Panc1 (cell line): ENCODE measurements around the gene SPTA1. TPM values are rescaled to one million over a fixed set of nuclear protein-coding genes. Genes with fewer than 3 reads are reported as not detected.

ENCODE experiments used
- ATAC-seq: fragments of 200-7000 bp; cut with Tn5 transposase; 2 replicates; pipeline ENCODE4 v1.9.1; 2020; ENCODE audit warnings: mild to moderate bottlenecking, moderate library complexity
- BruUV-seq: library from RNA; stranded (reverse); fragments of 400-500 nt; replicated peaks from 2 replicates; lab custom pipeline; 2021; lab: Mats Ljungman, UMichigan
- CTCF ChIA-PET: fragments of 300-600 bp; sonication (Branson Sonifier 250); formaldehyde crosslinking; loops from one replicate; lab custom pipeline; 2022; ENCODE audit warnings: antibody characterized with exemption; lab: Charles Lee
- POLR2A ChIA-PET: fragments of 300-600 bp; sonication (Branson Sonifier 250); formaldehyde crosslinking; loops from one replicate; lab custom pipeline; 2022; ENCODE audit warnings: antibody characterized with exemption; lab: Charles Lee
- DNase-seq: peaks from one replicate; pipeline ENCODE4 v3.0.0-alpha.2; 2010; ENCODE audit warnings: low read depth, low spot score
- H3K27ac ChIP-seq: 2 replicates; pipeline ENCODE4 v1.5.1; 2011; ENCODE audit warnings: mild to moderate bottlenecking, low read length, inconsistent platforms
- H3K27me3 ChIP-seq: fragments of 200-500 bp; sonication (Bioruptor generic); 2 replicates; pipeline ENCODE4 v1.6.0; 2014; ENCODE audit warnings: low read length, inconsistent platforms; ENCODE audit not compliant: control insufficient read depth, insufficient read depth
- H3K36me3 ChIP-seq: fragments of 200-500 bp; sonication (Bioruptor generic); 2 replicates; pipeline ENCODE4 v1.5.1; 2014; ENCODE audit warnings: inconsistent platforms, mild to moderate bottlenecking, low read length, moderate library complexity; ENCODE audit not compliant: control insufficient read depth, insufficient read depth
- H3K4me1 ChIP-seq: 2 replicates; pipeline ENCODE4 v1.5.1; 2011; ENCODE audit warnings: inconsistent platforms, mild to moderate bottlenecking, low read length, moderate library complexity; ENCODE audit not compliant: control insufficient read depth, insufficient read depth
- H3K4me3 ChIP-seq, 2 experiments: 2 replicates each; pipeline ENCODE4 v1.5.1; 2011 to 2012; ENCODE audit warnings: low read depth in 2 of 2, low read length in 2 of 2, mild to moderate bottlenecking in 2 of 2, inconsistent platforms in 1 of 2, moderate library complexity in 1 of 2
- H3K9me3 ChIP-seq: fragments of 200-500 bp; sonication (Bioruptor generic); 2 replicates; pipeline ENCODE4 v1.5.1; 2014; ENCODE audit warnings: low read depth, mild to moderate bottlenecking, inconsistent platforms, low read length, moderate library complexity; ENCODE audit not compliant: control insufficient read depth, insufficient read depth
- CTCF ChIP-seq: fragments of 450-650 bp; IDR thresholded peaks from 2 replicates; pipeline ENCODE4 v1.5.1; 2017; ENCODE audit warnings: mild to moderate bottlenecking
- POLR2AphosphoS5 ChIP-seq: IDR thresholded peaks from 2 replicates; pipeline ENCODE4 v1.6.1; 2012; ENCODE audit warnings: mild to moderate bottlenecking, low read depth, low read length, moderate library complexity
- REST ChIP-seq, 2 experiments: IDR thresholded peaks; 2 replicates each; pipeline ENCODE4 v1.6.1; 2011 to 2012; ENCODE audit warnings: low read depth in 2 of 2, control low read depth in 1 of 2, low read length in 1 of 2, mild to moderate bottlenecking in 1 of 2, moderate library complexity in 1 of 2; ENCODE audit not compliant: insufficient read depth in 1 of 2
- SIN3A ChIP-seq: IDR thresholded peaks from 2 replicates; pipeline ENCODE4 v1.6.1; 2012; ENCODE audit warnings: low read depth, mild to moderate bottlenecking, low read length, moderate library complexity, borderline replicate concordance; ENCODE audit not compliant: insufficient read depth
- TCF7L2 ChIP-seq: IDR thresholded peaks from 2 replicates; pipeline ENCODE4 v1.6.1; 2011; ENCODE audit warnings: mild to moderate bottlenecking, low read depth, low read length, inconsistent platforms
- in situ Hi-C: cut with HindIII; loops from 2 replicates; pipeline ENCODE4 v1.10.0; 2016; ENCODE audit warnings: low sequenced_read_pairs, low pct_unique_long_range_greater_than_20kb
- intact Hi-C: fragments of 100-400 bp; cut with micrococcal nuclease; formaldehyde crosslinking; loops from one replicate; pipeline ENCODE4 v1.10.0; 2022; ENCODE audit not compliant: unreplicated experiment
- total RNA-seq: library from RNA; stranded (reverse); gene quantifications from one replicate; pipeline ENCODE4 v1.2.1, GENCODE V29; 2021; ENCODE audit not compliant: unreplicated experiment

SPTA1 gene
- total RNA-seq, 1 experiment from 2014 or later: not detected

GRCh38 chr1:158604968-158605367 is 81.5 kb downstream of the SPTA1 start, which contains the start of gene OR10Z1:
Gene OR10Z1, plus strand, starts transcription at chr1:158605268. Its CDS starts 1,171 bp downstream, at chr1:158606439.
- no peak within 1 kb of the TSS for H3K27ac ChIP-seq
- no peaks in the 10 kb centered on the region for H3K9me3 ChIP-seq
- ATAC-seq (no peak), DNase-seq (no peak)
- H3K4me3 ChIP-seq: no peak within 1 kb of the TSS
- no peaks in the 10 kb centered on the region for H3K4me1 ChIP-seq
- intact Hi-C loops (no loop called here), in situ Hi-C loops (no loop called here)
- H3K27me3 ChIP-seq: no peaks in the 10 kb centered on the region
- no peaks in the 10 kb centered on the region for H3K36me3 ChIP-seq
- BruUV-seq: no TSS peak
- ChIA-PET CTCF (no interaction called here), POLR2A (no interaction called here)
- TF ChIP-seq SIN3A (no peak), CTCF (no peak), TCF7L2 (no peak), POLR2AphosphoS5 (no peak), REST (IDR thresholded peaks at IDR 0.05; ENCODE audit: insufficient read depth in 1 of 2, low read depth in 2 of 2, low read length in 1 of 2) (no peak)

DNA sequence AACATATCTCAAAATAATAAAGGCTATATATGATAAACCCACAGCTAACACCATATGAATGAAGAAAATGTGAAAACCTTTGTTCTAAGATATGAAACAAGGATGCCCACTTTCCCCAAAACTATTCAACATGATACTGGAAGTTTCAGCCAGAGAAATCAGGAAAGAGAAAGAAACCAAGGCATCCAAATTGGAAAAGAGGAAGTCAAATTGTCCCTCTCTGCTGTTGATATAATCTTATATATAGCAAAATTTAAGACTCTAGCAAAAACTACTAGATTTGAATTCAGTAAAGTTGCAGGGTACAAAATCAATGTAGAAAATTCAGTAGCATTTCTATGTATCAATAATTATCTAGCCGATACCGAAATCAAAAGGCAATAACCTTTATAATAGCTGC is 85.8 kb downstream of the SPTA1 start:
- no peak overlapping the region for H3K27ac ChIP-seq
- CTCF ChIA-PET: no interaction called here

More for the DNA sequence above, 85.8 kb downstream of the SPTA1 start:
- no peaks in the 10 kb centered on the region for H3K4me1 ChIP-seq
- H3K36me3 ChIP-seq: no peaks in the 10 kb centered on the region
- no peaks in the 10 kb centered on the region for H3K9me3 ChIP-seq
- no peak for ATAC-seq
- in situ Hi-C loops (no loop called here), intact Hi-C loops (no loop called here)
- DNase-seq: no peak
- H3K27me3 ChIP-seq: no peaks in the 10 kb centered on the region
- POLR2A ChIA-PET: no interaction called here
- TF ChIP-seq REST (IDR thresholded peaks at IDR 0.05; ENCODE audit: insufficient read depth in 1 of 2, low read depth in 2 of 2, low read length in 1 of 2) (no peak), POLR2AphosphoS5 (no peak), TCF7L2 (no peak), CTCF (no peak), SIN3A (no peak)
- BruUV-seq: no TSS peak
- no peak overlapping the region for H3K4me3 ChIP-seq
